Endothelial cell of hepatic sinusoid (primary cell): ENCODE data around the gene TMEM79.

ENCODE experiments used
- in situ Hi-C: cut with HindIII; loops from 2 replicates; pipeline ENCODE4 v1.10.0; 2017; ENCODE audit warnings: low sequenced_read_pairs

Gene TMEM79, protein sequence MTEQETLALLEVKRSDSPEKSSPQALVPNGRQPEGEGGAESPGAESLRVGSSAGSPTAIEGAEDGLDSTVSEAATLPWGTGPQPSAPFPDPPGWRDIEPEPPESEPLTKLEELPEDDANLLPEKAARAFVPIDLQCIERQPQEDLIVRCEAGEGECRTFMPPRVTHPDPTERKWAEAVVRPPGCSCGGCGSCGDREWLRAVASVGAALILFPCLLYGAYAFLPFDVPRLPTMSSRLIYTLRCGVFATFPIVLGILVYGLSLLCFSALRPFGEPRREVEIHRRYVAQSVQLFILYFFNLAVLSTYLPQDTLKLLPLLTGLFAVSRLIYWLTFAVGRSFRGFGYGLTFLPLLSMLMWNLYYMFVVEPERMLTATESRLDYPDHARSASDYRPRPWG

GRCh38 chr1:156284112-156284511 is at the start of gene TMEM79:
TMEM79 (plus strand) TSS chr1:156284325; CDS start chr1:156285227, 902 bp downstream.
- in situ Hi-C loops: loop anchor here (5.0 kb wide), 1 partner anchor 88 kb away; no protein-coding TSS in a partner anchor

DNA sequence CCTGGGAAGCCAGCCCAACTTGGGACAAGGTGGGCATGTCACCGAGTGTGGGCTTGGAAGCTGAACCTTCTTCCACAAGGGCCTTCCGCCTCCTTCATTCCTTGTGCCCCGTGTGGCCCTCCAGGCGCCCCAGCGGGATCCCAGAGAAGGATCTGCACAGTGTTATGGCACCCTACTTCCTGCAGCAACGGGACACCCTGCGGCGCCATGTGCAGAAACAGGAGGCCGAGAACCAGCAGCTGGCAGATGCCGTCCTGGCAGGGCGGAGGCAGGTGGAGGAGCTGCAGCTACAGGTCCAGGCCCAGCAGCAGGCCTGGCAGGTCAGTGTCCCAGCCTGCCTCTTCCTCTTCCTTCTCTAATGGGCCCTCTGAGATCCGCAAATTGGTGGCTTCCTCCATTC is 48.0 kb upstream of the TMEM79 start:
- in situ Hi-C loops: no loop called here

DNA sequence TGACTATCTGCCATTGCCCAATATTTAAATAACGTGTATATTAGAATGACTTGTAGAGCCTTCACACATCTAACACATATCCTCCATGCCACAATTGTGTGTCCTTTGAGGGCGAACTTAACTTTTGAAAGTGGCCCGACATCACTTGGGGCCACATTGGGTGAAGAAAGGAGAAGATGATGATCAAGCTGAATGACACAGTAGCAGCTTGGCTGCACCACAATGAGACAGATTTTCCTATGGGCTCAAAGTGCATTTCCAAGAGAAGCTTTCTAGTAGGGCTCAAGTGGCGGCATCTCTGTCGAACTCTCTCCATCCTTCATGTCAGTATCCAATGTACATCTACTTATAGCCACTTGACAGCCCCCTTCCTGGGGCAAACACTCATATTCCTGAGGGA is 45.9 kb upstream of the TMEM79 start:
- in situ Hi-C loops: no loop called here

DNA sequence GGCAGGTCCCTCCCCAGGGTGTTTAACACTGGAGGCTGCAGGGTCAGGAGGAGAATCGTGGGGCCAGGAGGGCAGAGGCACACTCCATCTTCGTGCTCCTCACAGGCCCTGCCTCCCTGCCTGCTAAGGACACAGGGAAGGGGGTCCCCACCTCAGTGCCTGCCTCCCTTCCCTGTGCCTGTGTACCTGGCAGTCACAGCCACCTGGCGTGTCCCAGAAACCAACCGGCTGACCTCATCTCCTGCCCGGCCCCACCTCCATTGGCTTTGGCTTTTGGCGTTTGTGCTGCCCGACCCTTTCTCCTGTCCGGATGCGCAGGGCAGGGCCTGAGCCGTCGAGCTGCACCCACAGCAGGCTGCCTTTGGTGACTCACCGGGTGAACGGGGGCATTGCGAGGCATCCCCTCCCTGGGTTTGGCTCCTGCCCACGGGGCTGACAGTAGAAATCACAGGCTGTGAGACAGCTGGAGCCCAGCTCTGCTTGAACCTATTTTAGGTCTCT is 42.8 kb upstream of the TMEM79 start:
- in situ Hi-C loops: no loop called here

DNA sequence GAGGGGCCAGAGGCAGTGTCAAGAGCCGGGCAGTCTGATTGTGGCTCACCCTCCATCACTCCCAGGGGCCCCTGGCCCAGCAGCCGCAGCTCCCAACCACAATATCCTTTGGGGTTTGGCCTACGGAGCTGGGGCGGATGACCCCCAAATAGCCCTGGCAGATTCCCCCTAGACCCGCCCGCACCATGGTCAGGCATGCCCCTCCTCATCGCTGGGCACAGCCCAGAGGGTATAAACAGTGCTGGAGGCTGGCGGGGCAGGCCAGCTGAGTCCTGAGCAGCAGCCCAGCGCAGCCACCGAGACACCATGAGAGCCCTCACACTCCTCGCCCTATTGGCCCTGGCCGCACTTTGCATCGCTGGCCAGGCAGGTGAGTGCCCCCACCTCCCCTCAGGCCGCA is 42.2 kb upstream of the TMEM79 start, which contains the start of gene BGLAP:
Gene BGLAP, plus strand, starts transcription at position 259 of the 400 bp plus-strand sequence. Its CDS starts 48 bp downstream, at position 307.
- in situ Hi-C loops: no loop called here

DNA sequence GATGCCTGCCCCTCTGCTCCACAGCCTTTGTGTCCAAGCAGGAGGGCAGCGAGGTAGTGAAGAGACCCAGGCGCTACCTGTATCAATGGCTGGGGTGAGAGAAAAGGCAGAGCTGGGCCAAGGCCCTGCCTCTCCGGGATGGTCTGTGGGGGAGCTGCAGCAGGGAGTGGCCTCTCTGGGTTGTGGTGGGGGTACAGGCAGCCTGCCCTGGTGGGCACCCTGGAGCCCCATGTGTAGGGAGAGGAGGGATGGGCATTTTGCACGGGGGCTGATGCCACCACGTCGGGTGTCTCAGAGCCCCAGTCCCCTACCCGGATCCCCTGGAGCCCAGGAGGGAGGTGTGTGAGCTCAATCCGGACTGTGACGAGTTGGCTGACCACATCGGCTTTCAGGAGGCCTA is 41.4 kb upstream of the TMEM79 start:
- in situ Hi-C loops: no loop called here

DNA sequence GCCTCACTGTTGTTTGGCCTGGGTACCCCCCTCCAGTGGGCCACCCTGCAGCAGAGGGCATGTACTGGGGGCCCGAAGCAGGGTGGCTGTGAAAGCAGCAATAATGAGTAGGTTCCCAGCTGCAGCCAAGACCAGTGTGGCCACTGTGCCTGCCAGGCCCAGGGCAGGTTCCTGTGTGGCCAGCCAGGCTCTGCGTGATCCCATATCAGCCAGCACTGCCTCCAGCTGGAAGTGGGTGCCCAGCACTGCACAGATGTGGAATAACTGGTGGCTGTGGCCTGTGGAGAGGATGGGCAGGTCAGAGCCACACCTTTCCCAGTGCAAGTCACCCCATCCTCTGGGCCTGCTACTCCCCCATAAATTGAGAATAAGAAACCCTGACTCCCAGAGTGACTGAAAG is 40.0 kb upstream of the TMEM79 start:
- in situ Hi-C loops: no loop called here

- in situ Hi-C loops: no loop called here
These were observed 39.4 kb upstream of the TMEM79 start for GRCh38 chr1:156244712-156245111.

DNA sequence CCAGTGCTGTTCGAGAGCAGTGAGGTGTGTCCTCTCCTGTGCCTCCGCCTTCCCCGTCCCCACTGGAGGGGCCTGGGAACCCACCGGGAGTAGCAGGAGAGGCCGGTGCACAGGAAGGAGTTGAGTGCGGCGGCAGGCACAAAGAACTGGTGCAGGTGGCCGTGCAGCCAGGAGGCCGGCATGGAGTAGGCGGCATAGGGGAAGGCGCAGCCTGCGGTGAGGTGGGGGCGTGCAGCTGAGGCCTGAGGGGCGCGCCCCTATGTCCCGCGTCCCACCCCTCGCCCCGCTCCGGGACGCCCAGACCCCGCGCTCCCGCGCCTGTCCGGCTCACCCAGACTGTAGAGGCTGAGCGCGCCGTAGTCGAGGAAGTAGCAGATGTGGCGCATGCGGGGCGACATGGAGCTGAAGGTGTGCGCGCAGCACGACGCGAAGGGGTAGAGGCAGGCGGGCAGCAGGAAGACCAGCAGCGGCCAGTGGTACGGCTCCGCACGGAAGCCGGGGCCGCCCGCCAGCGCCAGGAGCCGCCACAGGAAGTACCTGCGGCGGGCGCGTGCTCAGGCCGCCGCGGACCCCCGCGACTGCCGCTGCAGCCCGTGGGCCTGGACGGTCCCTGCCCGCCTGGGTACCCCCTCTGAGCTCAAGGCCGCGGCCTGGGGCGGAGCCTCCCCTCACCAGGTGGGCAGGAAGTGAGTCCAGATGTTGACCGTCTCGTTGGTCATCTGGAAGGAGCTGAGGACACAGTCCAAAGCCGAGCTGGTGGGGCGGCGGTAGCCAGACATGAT is 38.5 kb upstream of the TMEM79 start:
- in situ Hi-C loops: no loop called here

- in situ Hi-C loops: no loop called here
These were observed 37.8 kb upstream of the TMEM79 start for GRCh38 chr1:156246241-156246780.

DNA sequence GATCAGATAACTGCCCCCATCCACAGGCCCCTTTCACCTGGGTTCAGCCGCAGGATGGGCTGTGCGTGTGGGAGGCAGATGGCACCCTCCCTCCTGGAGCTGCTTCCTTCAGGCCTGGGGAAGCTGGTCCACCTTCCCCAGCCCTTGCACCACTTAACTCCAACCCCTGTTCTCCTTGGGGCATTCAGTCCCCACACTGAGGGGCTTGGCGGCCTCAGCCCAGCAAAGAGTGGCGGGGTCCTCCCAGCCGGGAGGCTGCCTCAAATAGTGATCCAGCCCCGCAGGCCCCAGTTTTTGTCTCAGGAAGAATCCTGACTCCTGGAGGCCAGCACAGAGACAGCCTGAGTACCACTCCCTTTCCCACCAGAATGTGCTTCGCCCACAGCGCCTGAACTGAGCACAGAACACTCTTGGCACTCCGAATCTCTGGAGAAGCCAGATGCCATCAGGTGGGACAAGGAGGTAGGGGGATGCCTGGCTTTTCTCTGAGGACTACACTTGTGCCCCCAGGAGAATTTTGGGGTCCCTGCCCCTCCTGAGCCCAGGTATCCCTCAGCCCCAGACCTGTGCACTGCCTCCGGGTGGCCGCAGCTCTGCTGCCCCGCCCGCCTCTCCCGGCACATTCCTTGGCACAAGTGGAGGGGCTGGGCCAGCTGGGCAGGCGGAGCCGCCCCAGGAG is 37.2 kb upstream of the TMEM79 start:
- in situ Hi-C loops: no loop called here

DNA sequence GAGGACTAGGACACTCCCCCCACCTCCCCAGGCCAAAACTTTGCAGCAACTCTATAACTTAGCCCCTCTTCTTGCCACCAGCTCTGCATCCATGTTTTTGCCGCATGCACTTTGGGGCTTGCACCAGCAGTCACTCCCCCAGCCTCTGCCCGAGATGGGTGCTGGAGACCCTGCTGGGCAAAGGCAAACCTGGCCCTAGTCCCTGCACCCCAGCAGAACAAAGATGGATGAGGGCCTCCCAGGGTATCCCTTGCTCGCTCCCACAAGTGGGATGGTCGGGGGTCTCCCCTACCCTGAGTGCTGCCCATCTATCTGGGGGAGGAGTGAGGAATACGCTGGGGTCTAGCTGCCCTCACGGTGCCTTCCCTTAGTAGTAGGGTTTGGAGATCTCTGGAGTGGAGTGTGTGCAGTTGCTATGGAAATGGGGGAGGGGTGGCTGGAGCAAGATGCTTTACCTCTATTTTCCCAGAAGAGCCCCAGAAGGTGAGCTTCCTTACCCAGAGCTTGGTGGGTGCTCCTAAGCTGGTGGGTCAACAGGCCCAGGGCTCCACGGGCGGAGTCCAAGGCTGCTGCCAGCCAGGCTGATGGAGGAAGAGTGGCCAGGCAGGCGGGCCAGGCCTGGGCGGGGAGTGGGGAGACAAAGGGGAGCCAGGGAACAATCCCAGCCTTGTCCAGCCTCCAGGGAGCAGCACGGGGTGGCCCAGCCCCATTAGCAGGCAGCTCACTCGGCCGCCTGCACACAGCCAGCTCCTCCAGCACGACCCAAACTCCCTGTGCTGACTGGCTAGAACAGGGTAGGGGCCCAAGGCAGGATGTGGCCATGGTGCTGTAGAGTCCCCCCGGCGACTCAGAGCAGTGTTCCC is 36.4 kb upstream of the TMEM79 start, which contains the start of gene PAQR6:
Gene PAQR6, minus strand, starts transcription at position 597 of the 863 bp plus-strand sequence. CDS start 1,325 bp downstream, outside the sequence.
- in situ Hi-C loops: no loop called here

DNA sequence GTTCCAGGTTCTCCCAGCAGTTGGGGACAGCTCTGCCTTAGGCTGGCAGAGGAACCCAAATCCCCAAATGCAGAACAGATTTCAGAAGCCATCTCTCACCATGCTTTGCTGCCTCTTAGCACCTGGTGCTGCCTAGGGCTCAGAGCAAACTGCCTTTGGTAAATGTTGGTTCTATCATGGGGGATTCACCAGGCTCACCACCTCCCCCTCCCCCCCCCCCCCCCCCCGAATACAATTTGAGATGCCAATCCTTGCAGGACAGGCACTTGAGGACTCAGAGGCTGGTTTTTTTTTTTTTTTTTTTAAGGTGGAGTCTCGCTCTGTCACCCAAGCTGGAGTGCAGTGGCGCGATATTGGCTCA is 35.8 kb upstream of the TMEM79 start:
- in situ Hi-C loops: no loop called here

- in situ Hi-C loops: no loop called here
These were observed 34.5 kb upstream of the TMEM79 start for GRCh38 chr1:156249593-156249992.

GRCh38 chr1:156251527-156251926 is 32.6 kb upstream of the TMEM79 start:
- in situ Hi-C loops: no loop called here

- in situ Hi-C loops: no loop called here
These were observed 30.5 kb upstream of the TMEM79 start for GRCh38 chr1:156253634-156254033.

DNA sequence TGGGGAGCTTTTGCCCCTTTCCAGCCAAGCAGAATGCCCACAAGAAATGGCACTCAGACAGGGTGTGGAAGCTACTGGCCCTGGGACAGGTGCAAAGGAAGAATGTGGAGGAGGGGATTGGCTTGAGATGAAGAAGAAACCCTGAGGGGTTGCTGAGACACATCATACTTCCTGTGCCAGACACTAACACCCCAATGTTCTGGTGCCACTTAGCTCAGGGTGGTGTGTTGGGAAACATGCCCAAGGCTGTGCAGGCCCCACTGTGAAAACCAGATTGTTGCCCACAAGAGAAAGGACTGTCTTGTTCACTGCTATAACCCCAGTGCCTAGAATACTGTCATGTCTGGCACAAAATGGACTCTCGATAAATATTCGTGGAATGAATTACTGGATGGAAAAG is 26.4 kb upstream of the TMEM79 start:
- in situ Hi-C loops: no loop called here

- in situ Hi-C loops: no loop called here
These were observed 25.3 kb upstream of the TMEM79 start for GRCh38 chr1:156258859-156259258.

DNA sequence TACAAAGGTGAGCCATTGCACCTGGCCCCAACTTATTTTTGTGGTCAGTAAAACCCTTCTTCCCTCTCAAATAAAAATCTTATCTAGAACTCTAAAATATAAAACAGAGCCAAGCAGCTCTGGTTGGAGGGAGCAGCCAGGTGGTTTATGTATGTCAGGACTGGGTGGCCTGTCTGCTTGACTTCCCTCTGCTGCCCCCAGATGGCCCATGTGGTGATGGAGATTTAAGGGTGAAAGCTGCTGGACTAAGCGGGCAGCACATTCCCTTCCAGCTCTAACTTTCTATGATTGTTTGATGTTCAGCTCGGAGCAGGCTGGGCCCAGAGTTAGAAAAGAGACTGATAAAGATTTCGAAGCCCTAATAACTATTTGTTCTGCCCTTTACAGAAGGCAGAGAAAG is 24.3 kb upstream of the TMEM79 start:
- in situ Hi-C loops: no loop called here

DNA sequence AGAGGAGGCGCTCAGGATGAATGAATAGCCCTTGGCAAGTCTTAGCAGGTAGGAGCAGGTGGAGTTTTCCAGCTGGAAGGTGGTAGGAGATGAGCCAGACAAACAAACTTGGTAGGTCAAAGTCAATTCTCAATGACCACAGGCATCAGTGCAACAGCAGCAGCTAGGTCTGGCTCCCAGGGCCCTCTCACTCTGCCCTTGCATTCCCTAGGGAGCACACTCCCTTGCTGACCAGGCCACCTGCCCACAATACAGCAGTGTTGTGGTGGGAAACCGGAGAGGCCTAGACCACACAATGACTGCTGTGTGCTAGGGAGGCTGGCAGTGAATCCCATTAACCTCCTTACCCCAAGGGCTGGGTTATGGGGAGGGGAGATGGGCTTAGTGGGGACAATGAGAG is 23.2 kb upstream of the TMEM79 start:
- in situ Hi-C loops: no loop called here
